WTC11 (cell line): ENCODE measurements around the gene HDAC8. TPM values are rescaled to one million over a fixed set of nuclear protein-coding genes. Genes with fewer than 3 reads are reported as not detected.

Experiments
- ATAC-seq: fragments of 200-7000 bp; cut with Tn5 transposase; 2 replicates; pipeline ENCODE4 v1.10.0; 2021; ENCODE audit warnings: mild to moderate bottlenecking, moderate library complexity
- CTCF ChIA-PET: fragments of 300-600 bp; sonication (Branson Sonifier 250); formaldehyde crosslinking; loops from one replicate; lab custom pipeline; 2021; ENCODE audit warnings: antibody characterized with exemption; lab: Charles Lee
- POLR2A ChIA-PET: fragments of 350-600 bp; sonication (Branson Sonifier 250); formaldehyde crosslinking; loops from one replicate; lab custom pipeline; 2021; ENCODE audit warnings: antibody characterized with exemption; lab: Charles Lee
- DNase-seq: peaks from one replicate; pipeline ENCODE4 v3.0.0; 2021; ENCODE audit warnings: low spot score
- H3K27ac Mint-ChIP-seq: 2 replicates; pipeline ENCODE4 v1.8.0; 2021; ENCODE audit warnings: mixed read lengths
- H3K27me3 Mint-ChIP-seq: 2 replicates; pipeline ENCODE4 v1.8.0; 2021; ENCODE audit warnings: low read depth, mild to moderate bottlenecking, moderate library complexity, mixed read lengths
- H3K36me3 Mint-ChIP-seq: 2 replicates; pipeline ENCODE4 v1.8.0; 2021; ENCODE audit warnings: mixed read lengths
- H3K4me1 Mint-ChIP-seq: 2 replicates; pipeline ENCODE4 v1.8.0; 2022; ENCODE audit warnings: mixed read lengths
- H3K4me3 Mint-ChIP-seq: 2 replicates; pipeline ENCODE4 v1.8.0; 2021; ENCODE audit warnings: mild to moderate bottlenecking, moderate library complexity, mixed read lengths
- H3K9me3 Mint-ChIP-seq: 2 replicates; pipeline ENCODE4 v1.8.0; 2021; ENCODE audit warnings: mixed read lengths
- ATF3 ChIP-seq: sonication (generic); formaldehyde crosslinking; conservative IDR thresholded peaks from 2 replicates; pipeline ENCODE4 v1.8.1; 2022; ENCODE audit warnings: mild to moderate bottlenecking, missing genetic modification reagents
- CBFB ChIP-seq: sonication (generic); formaldehyde crosslinking; IDR thresholded peaks from 2 replicates; pipeline ENCODE4 v1.8.1; 2022; ENCODE audit warnings: mild to moderate bottlenecking, low read depth, missing genetic modification reagents
- CDX4 ChIP-seq: fragments of 250-450 bp; sonication (Bioruptor Pico); IDR thresholded peaks from 2 replicates; pipeline ENCODE4 v1.9.0; 2021; ENCODE audit warnings: moderate library complexity, mild to moderate bottlenecking, inconsistent platforms, borderline replicate concordance
- CREM ChIP-seq: sonication (generic); formaldehyde crosslinking; IDR thresholded peaks from 2 replicates; pipeline ENCODE4 v1.8.1; 2022; ENCODE audit warnings: mild to moderate bottlenecking, missing genetic modification reagents, moderate library complexity
- EMX1 ChIP-seq: fragments of 250-450 bp; sonication (Bioruptor Pico); IDR thresholded peaks from 2 replicates; pipeline ENCODE4 v1.8.0; 2021; ENCODE audit warnings: mild to moderate bottlenecking
- GABPB1 ChIP-seq: sonication (generic); formaldehyde crosslinking; IDR thresholded peaks from 2 replicates; pipeline ENCODE4 v1.8.1; 2023; ENCODE audit warnings: mild to moderate bottlenecking, missing genetic modification reagents
- HMGXB4 ChIP-seq: sonication (generic); formaldehyde crosslinking; IDR thresholded peaks from 2 replicates; pipeline ENCODE4 v1.8.1; 2023; ENCODE audit warnings: mild to moderate bottlenecking, moderate library complexity, missing genetic modification reagents
- IRF2 ChIP-seq: sonication (generic); formaldehyde crosslinking; IDR thresholded peaks from 2 replicates; pipeline ENCODE4 v1.8.0; 2022; ENCODE audit warnings: low read depth, missing genetic modification reagents, borderline replicate concordance
- JAZF1 ChIP-seq: fragments of 250-450 bp; sonication (Bioruptor Pico); IDR thresholded peaks from 2 replicates; pipeline ENCODE4 v1.9.0; 2021; ENCODE audit warnings: moderate library complexity, mild to moderate bottlenecking, inconsistent platforms
- MAX ChIP-seq: sonication (generic); formaldehyde crosslinking; IDR thresholded peaks from 2 replicates; pipeline ENCODE4 v1.8.0; 2022; ENCODE audit warnings: mild to moderate bottlenecking, missing genetic modification reagents
- MXD4 ChIP-seq: fragments of 250-450 bp; sonication (Bioruptor Pico); IDR thresholded peaks from 2 replicates; pipeline ENCODE4 v1.8.0; 2021; ENCODE audit warnings: mild to moderate bottlenecking, moderate library complexity, borderline replicate concordance
- PREB ChIP-seq: sonication (generic); formaldehyde crosslinking; IDR thresholded peaks from 2 replicates; pipeline ENCODE4 v1.8.1; 2022; ENCODE audit warnings: mild to moderate bottlenecking, missing genetic modification reagents, moderate library complexity, borderline replicate concordance
- SOX15 ChIP-seq: fragments of 250-450 bp; sonication (Bioruptor Pico); IDR thresholded peaks from 2 replicates; pipeline ENCODE4 v1.9.0; 2021; ENCODE audit warnings: mild to moderate bottlenecking
- STAT6 ChIP-seq: sonication (generic); formaldehyde crosslinking; conservative IDR thresholded peaks from 2 replicates; pipeline ENCODE4 v1.8.1; 2023; ENCODE audit warnings: mild to moderate bottlenecking, low read depth, missing genetic modification reagents, moderate library complexity
- ZNF138 ChIP-seq: sonication (generic); formaldehyde crosslinking; conservative IDR thresholded peaks from 2 replicates; pipeline ENCODE4 v1.8.1; 2022; ENCODE audit warnings: mild to moderate bottlenecking, moderate library complexity, missing genetic modification reagents
- ZNF425 ChIP-seq: fragments of 250-450 bp; sonication (Bioruptor Pico); conservative IDR thresholded peaks from 2 replicates; pipeline ENCODE4 v1.9.0; 2021; ENCODE audit warnings: mild to moderate bottlenecking
- ZSCAN18 ChIP-seq: fragments of 250-450 bp; sonication (Bioruptor Pico); IDR thresholded peaks from 2 replicates; pipeline ENCODE4 v2.1.2; 2022; ENCODE audit warnings: mild to moderate bottlenecking, moderate library complexity
- total RNA-seq: library from RNA; stranded (reverse); gene quantifications from 3 replicates; pipeline ENCODE4 v1.2.3, GENCODE V29; 2021

HDAC8 gene
- total RNA-seq, 1 experiment from 2014 or later = 22.5 TPM

- TF ChIP-seq EMX1 (no peak), HMGXB4 (CRISPR knock-in tag) (no peak), GABPB1 (no peak), CDX4 (CRISPR knock-in tag) (no peak)
Measured at GRCh38 chrX:72545990-72546389, 26.7 kb downstream of the HDAC8 start (continued).

- Mint-ChIP-seq H3K9me3 (no peaks in the 10 kb centered on the region), H3K36me3 (no peaks in the 10 kb centered on the region; the same call in 1 of the 2 replicates), H3K4me1 (no peaks in the 10 kb centered on the region), H3K4me3 (no peak overlapping the region), H3K27ac (no peak overlapping the region), H3K27me3 (no peaks in the 10 kb centered on the region)
- DNase-seq = no peak
- ChIA-PET POLR2A (interaction anchor here (0.6 kb wide), 1 partner anchor 211 kb away, joined by 3 read pairs; no protein-coding TSS in a partner anchor), CTCF (interaction anchor here (0.7 to 2.3 kb wide), 11 partner anchors 8 to 295 kb away, joined by 3 to 28 read pairs (median 3); partner anchors contain the start of gene RPS4X)
- TF ChIP-seq CBFB (CRISPR knock-in tag) = no peak
- no peak for TF ChIP-seq ZNF138 (CRISPR knock-in tag)
- TF ChIP-seq ATF3 (CRISPR knock-in tag) = no peak
- no peak for TF ChIP-seq JAZF1
- no peak for TF ChIP-seq ZNF425
- no peak for TF ChIP-seq SOX15
- no peak for TF ChIP-seq ZSCAN18
- no peak for TF ChIP-seq STAT6 (CRISPR knock-in tag)
- no peak for TF ChIP-seq MAX
- TF ChIP-seq CREM (CRISPR knock-in tag) = no peak
- TF ChIP-seq MXD4 = no peak
- no peak for TF ChIP-seq IRF2 (CRISPR knock-in tag)
- no peak for TF ChIP-seq PREB (CRISPR knock-in tag)
- ATAC-seq = no peak
Measured at GRCh38 chrX:72540318-72540717, 32.3 kb downstream of the HDAC8 start.
